Measurements from ENCODE around the gene GALNTL6. TPM values are rescaled to one million over a fixed set of nuclear protein-coding genes. Genes with fewer than 3 reads are reported as not detected.

GALNTL6 gene
- total and polyA plus RNA-seq, 2 experiments from 2014 or later: 0.38 to 0.40 TPM

- H3K9me3 Mint-ChIP-seq: no peaks in the 10 kb centered on the region
- no peak overlapping the region for H3K4me3 Mint-ChIP-seq
- TF ChIP-seq NANOG (IDR thresholded peaks at IDR 0.05; ENCODE audit: borderline replicate concordance): no peak
- TF ChIP-seq EZH2phosphoT487 (IDR thresholded peaks at IDR 0.05; ENCODE audit: unreplicated experiment): no peak
- TF ChIP-seq ZNF114 (CRISPR knock-in tag; IDR thresholded peaks at IDR 0.05): no peak
- TF ChIP-seq ZNF462 (CRISPR knock-in tag; IDR thresholded peaks at IDR 0.05): no peak
- no peak for TF ChIP-seq REST (IDR thresholded peaks at IDR 0.05; ENCODE audit: unreplicated experiment)
- TF ChIP-seq STAT1 (IDR thresholded peaks at IDR 0.05; ENCODE audit: unreplicated experiment): no peak
- TF ChIP-seq ETS1 (IDR thresholded peaks at IDR 0.05): no peak
- TF ChIP-seq ZNF331 (CRISPR knock-in tag; IDR thresholded peaks at IDR 0.05; ENCODE audit: low read depth): no peak
- TF ChIP-seq POLR2AphosphoS5 (IDR thresholded peaks at IDR 0.05; ENCODE audit: low read depth): no peak
- TF ChIP-seq EZH2 (IDR thresholded peaks at IDR 0.05; ENCODE audit: low read depth, unreplicated experiment): no peak
- TF ChIP-seq CREB1 (CRISPR knock-in tag; IDR thresholded peaks at IDR 0.05; ENCODE audit: low read depth): no peak
- TF ChIP-seq JUNB (IDR thresholded peaks at IDR 0.05; ENCODE audit: unreplicated experiment): no peak
- no peak for TF ChIP-seq CTCF (conservative IDR thresholded peaks at IDR 0.05; ENCODE audit: low read depth in 2 of 2)
- ATAC-seq (no peak), DNase-seq (ENCODE audit: low spot score) (no peak)
- H3K79me2 ChIP-seq (replicated peaks; ENCODE audit: insufficient read depth): no peaks in the 10 kb centered on the region
- peak overlapping the region; percentile 72 for H3K27ac Mint-ChIP-seq
- H3K27me3 ChIP-seq (ENCODE audit: insufficient read depth): no peaks in the 10 kb centered on the region
- no peaks in the 10 kb centered on the region for H3K27me3 Mint-ChIP-seq (ENCODE audit: insufficient read depth, low read depth, poor library complexity)
- H3K4me1 Mint-ChIP-seq: peaks cover 21% of the 10 kb centered on the region
- H3K4me1 ChIP-seq (ENCODE audit: insufficient read depth): peaks cover 15% of the 10 kb centered on the region
- no peaks in the 10 kb centered on the region for H3K9me2 ChIP-seq (ENCODE audit: insufficient read depth)
- H3K36me3 ChIP-seq (ENCODE audit: insufficient read depth): no peaks in the 10 kb centered on the region
- no peak overlapping the region for H3K4me2 ChIP-seq
- H3K4me3 ChIP-seq: no peak overlapping the region
- no peak overlapping the region for H3K27ac ChIP-seq (ENCODE audit: low read depth)
- no peaks in the 10 kb centered on the region for H3F3A ChIP-seq (replicated peaks; ENCODE audit: low read depth)
- peak overlapping the region; percentile 11; the same call in 1 of the 2 replicates for H2AFZ ChIP-seq
- no peaks in the 10 kb centered on the region for H3K36me3 Mint-ChIP-seq (ENCODE audit: low read depth)
- H4K20me1 ChIP-seq (replicated peaks; ENCODE audit: insufficient read depth): no peaks in the 10 kb centered on the region
Measured at GRCh38 chr4:172648471-172648870, 835.3 kb downstream of the GALNTL6 start.
